Stimulated activated CD8-positive, alpha-beta memory T cell treated with anti-CD3 and anti-CD28 coated beads, Interleukin-12 subunit alpha, Interleukin-12 subunit beta, amount 100 ng/mL, for 4 hours (primary cell): Measurements from ENCODE around the gene GPATCH4.
A peak's percentile ranks its signal among the peaks of the same experiment; 100 is the strongest.
"Not testable (repeated sequence)": the region's sequence is repeated elsewhere in the genome, so short reads cannot be mapped to it uniquely, and the experiment has no call there.

ENCODE experiments used
- DNase-seq: peaks from one replicate; pipeline ENCODE4 v3.0.0-alpha.2; 2020; ENCODE audit warnings: low read depth

The GPATCH4 gene

GRCh38 chr1:156601122-156601830 lies at the start of gene GPATCH4:
Gene GPATCH4, minus strand, starts transcription at chr1:156601479.
- peak; percentile 61 for DNase-seq

GRCh38 chr1:156648951-156649350 lies 47.7 kb upstream of the GPATCH4 start:
- DNase-seq = no peak

- no peak for DNase-seq
Observed at GRCh38 chr1:156648496-156648895, 47.2 kb upstream of the GPATCH4 start.

GRCh38 chr1:156647351-156647750 lies 46.1 kb upstream of the GPATCH4 start:
- no peak for DNase-seq

- no peak for DNase-seq
Observed at GRCh38 chr1:156646738-156647211, 45.5 kb upstream of the GPATCH4 start.

GRCh38 chr1:156645666-156646065 lies 44.4 kb upstream of the GPATCH4 start:
- no peak for DNase-seq

GRCh38 chr1:156645056-156645455 lies 43.8 kb upstream of the GPATCH4 start:
- no peak for DNase-seq

- no peak for DNase-seq
Observed at GRCh38 chr1:156644640-156645039, 43.4 kb upstream of the GPATCH4 start.

- no peak for DNase-seq
Observed at GRCh38 chr1:156644146-156644545, 42.9 kb upstream of the GPATCH4 start.

GRCh38 chr1:156643778-156644092 lies 42.5 kb upstream of the GPATCH4 start:
- DNase-seq = no peak

- DNase-seq = no peak
Observed at GRCh38 chr1:156643049-156643777, 41.9 kb upstream of the GPATCH4 start.

- DNase-seq = no peak
Observed at GRCh38 chr1:156642265-156643048, 41.2 kb upstream of the GPATCH4 start.

- DNase-seq = no peak
Observed at GRCh38 chr1:156641761-156642264, 40.5 kb upstream of the GPATCH4 start, which contains the start of gene BCAN. Gene BCAN, plus strand, starts transcription at chr1:156642117. Its CDS starts 3,938 bp downstream, at chr1:156646055.

- no peak for DNase-seq
Observed at GRCh38 chr1:156640842-156641706, 39.8 kb upstream of the GPATCH4 start.

- no peak for DNase-seq
Observed at GRCh38 chr1:156639601-156640101, 38.4 kb upstream of the GPATCH4 start.

- no peak for DNase-seq
Observed at GRCh38 chr1:156638189-156638985, 37.1 kb upstream of the GPATCH4 start.

- no peak for DNase-seq
Observed at GRCh38 chr1:156632355-156632754, 31.1 kb upstream of the GPATCH4 start.

- DNase-seq = not testable (repeated sequence)
Observed at GRCh38 chr1:156631152-156631551, 29.9 kb upstream of the GPATCH4 start.

- no peak for DNase-seq
Observed at GRCh38 chr1:156629823-156630449, 28.7 kb upstream of the GPATCH4 start.

GRCh38 chr1:156627313-156627880 lies 26.1 kb upstream of the GPATCH4 start:
- DNase-seq = no peak
